PFSK-1 (cell line): Measurements from ENCODE around the gene MTLN.

ENCODE experiments used
- REST ChIP-seq, 2 experiments: IDR thresholded peaks; 2 replicates each; pipeline versions ENCODE4 v1.6.1 to v1.8.0; 2011 to 2012; ENCODE audit warnings: low read depth in 2 of 2, low read length in 2 of 2, control low read depth in 1 of 2, inconsistent platforms in 1 of 2, mild to moderate bottlenecking in 1 of 2, moderate library complexity in 1 of 2; ENCODE audit not compliant: insufficient read depth in 1 of 2
- SIN3A ChIP-seq: IDR thresholded peaks from 2 replicates; pipeline ENCODE4 v1.6.1; 2012; ENCODE audit warnings: mild to moderate bottlenecking, low read length, moderate library complexity, borderline replicate concordance; ENCODE audit not compliant: insufficient read depth

GRCh38 chr2:110173523-110173922, 38.8 kb downstream of the MTLN start:
- TF ChIP-seq REST (IDR thresholded peaks at IDR 0.05; ENCODE audit: insufficient read depth in 1 of 2, low read depth in 2 of 2, low read length in 2 of 2) = no peak
- no peak for TF ChIP-seq SIN3A
